Measurements from ENCODE around the gene EHBP1.

EHBP1 gene

DNA sequence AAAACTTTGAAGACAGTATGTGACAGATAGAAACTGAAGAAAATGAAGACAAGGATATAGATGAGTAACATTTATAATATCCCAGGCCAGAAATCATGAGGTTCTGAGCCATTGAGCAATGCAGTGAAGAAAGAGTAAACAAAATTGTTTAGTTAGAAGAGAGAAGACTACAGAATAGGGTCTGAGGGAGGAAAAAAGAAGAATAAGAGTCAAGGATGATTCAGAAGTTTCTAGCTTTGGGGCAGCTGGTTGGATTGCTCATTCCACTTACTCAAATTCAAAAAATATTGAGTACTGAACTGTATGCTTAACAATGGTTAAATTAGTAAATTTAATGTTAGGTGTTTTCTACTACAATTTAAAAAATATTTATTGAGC is 190.1 kb downstream of the EHBP1 start:
- no peak for DNase-seq

DNA sequence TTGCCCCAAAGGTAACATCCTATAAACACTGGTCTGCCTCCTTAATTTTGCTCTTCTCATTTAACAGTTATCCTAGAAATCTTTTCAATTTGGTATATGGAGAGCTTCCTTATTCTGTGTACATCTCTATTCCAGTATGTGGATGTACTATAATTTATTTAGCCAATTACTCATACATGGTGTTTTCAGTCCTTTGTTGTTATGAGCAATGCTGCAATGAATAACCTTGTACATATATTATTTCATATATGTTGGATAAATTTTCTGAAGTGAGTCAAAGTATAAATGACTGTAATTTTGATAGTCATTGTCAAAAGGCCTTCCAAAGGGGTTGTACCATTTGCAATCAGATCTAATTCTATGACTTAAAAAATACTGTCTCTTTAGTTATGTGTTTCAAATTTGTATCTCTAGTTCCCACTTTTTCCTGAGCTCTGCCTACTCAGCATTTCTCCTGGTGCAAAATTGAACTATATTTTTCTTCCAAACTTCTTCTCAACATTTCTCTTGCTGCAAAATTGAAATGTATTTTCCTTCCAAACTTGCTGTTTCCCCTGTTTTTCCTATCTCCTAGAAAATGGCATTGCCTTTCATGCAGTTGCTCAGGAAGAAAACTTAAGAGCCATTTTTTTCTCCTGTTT is 191.8 kb downstream of the EHBP1 start:
- DNase-seq, result no peak

DNA sequence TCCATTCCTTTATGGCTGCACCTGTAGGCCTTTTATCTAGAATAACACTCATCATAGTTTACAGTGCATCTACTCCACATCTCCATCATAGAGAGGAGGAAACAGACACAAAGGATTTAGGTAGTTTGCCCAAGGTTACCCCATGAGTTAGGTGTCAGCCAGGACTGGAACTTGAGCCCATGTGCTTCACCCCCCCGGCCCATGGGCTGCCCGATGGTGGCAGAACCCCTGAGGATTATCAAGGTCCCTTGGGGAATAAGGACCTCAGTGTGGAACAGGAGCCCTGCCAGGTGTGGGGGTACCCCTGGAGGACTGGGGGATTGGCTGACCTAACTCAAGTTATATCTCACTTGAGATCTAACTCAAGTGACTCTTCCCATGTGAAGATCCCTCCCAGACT is 198.8 kb downstream of the EHBP1 start:
- DNase-seq, result no peak

DNA sequence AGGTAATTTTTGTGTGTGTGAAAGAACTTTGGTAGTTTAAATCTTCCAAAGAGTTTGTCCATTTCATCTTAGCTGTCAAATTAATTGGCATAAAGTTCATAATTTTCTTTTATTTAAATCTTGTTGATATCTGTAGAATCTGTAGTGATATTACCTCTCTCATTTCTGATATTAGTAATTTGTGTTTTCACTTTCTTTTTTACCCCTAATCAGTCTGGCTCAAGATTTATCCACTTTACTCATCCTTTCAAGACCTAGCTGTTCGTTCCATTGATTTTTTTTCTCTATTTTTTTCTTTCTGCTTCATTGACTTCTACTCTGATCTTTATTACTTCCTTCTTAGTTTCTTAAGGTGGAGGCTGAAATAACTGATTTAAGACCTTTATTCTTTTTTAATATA is 202.6 kb downstream of the EHBP1 start:
- no peak for DNase-seq

DNA sequence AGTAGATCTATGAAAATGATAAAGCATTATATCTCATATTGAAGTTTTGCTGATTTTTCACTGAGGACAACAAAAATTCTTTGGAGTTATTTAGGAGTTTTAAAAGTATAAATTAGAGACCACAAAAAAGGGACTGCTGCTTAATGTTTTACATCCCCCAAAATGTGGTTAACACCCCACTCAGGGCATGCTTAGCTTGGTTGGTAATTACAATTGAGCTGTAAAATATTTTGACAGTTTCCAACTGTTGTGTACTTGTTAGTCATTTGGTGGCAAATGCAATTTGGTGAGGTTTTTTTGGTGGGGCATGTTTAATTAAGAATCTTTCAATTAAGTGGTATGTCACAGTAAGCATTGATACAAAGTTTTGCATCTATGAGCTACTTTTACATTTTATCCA is 207.8 kb downstream of the EHBP1 start:
- no peak for DNase-seq

DNA sequence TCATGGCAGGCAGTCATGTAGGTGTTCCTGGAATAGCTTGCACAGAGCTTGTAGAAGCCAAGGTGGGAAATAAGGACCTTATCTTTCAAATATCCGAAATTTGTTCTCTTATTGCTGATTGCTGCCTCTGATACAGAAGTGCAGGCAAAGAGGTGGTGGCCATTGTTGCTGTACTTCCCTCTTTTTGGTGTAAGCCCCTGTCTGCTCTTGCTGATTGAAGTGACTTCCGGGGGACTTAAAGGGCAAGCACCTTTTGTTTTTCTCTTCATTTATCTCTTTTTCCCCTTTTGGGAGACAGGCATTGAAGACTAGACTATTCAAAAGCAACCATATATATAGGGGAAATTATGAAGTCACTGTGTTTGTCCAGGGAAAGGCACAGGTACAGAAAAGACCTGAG is 213.5 kb downstream of the EHBP1 start:
- no peak for DNase-seq

DNA sequence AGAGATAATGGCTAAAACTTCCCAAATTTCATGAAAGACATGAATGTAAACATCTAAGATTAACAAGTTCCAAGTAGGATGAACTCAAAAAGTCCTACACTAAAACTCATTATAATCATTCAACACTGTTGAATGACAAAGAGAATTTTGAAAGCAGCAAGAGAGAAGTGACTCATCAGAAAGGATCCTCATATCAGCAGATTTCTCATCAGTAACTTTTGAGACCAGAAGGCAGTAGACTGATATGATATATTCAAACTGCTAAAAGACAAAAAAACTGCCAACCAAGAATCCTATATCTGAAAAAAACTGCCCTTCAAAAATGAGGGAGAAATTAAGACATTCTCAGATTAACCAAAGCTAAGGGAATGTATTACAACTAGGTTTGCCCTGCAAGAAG is 214.6 kb downstream of the EHBP1 start:
- DNase-seq, result no peak

DNA sequence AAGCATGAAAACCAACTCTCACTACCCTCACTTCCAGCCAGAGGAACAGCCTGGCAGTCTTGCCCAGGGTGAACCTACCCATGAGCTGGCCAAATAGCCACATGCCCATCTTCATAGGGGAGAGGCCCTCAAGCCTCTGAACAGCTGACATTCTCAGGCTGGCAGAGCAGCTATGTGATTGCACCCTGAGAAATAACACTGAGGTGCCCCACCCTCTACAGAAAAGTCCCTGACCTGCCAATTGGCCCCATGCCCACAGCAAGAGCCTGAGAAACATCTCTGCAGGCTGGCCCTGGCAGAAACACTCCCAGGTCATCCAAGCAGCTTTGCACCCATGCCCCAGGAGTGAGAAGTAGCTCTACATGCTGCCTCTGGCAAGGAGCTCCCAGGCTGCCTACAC is 217.7 kb downstream of the EHBP1 start:
- DNase-seq, result no peak

DNA sequence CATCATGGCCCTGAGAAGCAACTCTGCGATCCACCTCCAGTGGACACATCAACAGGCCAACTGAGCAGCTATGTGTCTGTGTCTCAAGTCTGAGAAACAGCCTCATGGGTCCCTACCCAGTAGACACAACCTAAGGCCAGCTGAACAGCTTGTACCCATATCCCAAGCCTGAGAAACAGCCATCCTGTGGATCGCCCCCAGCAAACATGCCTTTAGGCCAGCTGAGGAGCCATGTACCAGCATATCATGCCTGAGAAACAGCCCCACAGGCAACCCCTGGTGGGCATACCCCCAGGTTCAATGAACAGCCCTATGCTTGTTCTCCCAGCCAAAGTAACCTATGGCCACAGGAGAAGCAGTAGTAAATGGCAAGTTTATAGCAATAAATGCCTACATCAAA is 218.4 kb downstream of the EHBP1 start:
- no peak for DNase-seq

DNA sequence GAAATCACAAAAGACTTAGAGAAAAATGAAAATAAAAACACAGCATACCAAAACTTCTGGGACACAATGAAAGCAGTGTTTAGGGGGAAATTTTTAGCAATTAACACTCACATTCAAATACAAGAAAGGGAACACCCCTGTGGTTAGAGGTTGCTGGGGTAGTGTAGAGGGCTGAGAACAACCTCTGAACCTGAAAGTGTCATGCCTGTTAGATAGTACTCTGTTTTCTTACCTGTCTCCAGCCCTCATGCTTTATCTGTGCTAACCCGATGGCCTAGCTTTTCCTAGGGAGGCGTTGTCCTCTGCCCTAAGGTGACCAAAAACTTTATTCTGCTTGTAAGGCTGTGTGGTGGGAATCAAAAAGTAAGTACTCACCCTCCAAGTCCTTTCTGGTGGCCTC is 222.5 kb downstream of the EHBP1 start:
- no peak for DNase-seq

DNA sequence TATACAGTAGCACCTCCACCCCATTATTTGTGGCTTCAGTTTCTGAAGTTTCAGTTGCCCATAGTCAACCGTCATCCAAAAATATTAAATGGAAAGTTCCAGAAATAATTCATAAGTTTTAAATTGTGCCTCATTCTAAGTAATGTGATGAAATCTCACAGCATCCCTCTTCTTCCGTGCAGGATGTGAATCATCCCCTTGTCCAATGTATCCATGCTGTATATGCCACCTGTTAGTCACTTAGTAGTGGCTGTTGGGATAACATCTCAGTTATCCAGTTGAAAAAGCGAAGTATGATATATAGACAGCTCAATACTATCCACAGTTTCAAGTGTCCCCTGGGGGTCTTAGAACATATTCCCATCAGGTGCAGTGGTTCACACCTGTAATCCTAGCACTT is 226.0 kb downstream of the EHBP1 start:
- DNase-seq, result no peak

DNA sequence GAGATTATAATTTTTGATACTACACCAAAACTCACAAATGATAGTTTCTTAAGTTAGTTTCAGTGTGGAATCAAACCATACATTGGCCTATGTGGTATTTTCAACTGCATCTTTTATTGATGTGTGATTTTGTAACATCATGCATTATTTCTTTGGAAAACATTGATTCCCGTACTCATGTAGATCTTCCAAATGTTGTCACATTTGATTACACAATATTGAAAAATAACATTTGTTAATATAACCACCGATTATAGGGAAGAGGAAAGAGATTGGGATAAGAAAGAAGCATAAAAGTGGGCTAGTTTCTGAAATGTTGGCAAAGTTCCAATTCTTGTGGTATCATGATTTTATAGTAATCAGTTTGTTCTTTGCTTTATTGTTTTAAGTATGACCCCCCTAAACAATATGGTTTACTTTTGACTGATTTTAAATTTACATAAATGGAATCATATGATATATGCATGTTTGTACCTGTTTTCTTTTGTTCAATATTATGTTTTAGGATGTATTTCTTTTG is 227.9 kb downstream of the EHBP1 start:
- no peak for DNase-seq

DNA sequence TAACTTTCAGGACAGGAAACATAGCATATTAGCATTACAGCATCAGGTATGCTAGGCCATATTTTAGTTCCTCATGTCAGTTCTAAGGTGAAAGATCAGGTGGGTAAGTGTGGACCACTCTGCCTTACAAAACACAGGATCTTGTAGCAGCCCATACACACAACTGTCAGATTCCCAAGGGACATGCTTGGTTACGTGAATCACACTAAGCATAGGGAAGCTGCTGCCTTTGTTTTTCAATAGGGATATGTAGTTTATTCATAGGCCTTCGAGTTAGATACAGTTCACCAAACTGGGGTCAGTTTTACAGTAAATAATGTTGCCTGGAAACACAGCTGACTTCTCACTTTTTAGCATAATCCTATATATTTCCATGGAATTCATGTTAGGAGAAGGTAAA is 229.0 kb downstream of the EHBP1 start:
- no peak for DNase-seq

DNA sequence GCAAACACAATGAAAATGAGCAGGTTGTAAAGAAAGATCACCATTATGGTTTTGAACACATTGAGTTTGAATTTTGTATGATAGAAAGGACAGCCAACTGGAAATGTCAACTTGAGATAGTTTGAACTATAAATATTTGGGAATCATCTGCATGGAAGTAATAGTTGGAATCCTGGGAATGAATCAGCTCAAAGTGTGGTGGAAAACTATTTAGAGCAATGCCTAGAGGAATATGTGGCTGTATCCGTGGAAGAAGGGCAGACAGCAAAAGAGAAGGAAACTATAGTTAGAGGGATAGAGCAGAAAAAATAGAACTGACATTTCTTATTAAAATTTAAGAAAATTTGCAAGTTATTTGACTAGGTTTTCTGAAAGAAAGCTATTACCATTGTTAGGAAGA is 232.6 kb downstream of the EHBP1 start:
- no peak for DNase-seq

DNA sequence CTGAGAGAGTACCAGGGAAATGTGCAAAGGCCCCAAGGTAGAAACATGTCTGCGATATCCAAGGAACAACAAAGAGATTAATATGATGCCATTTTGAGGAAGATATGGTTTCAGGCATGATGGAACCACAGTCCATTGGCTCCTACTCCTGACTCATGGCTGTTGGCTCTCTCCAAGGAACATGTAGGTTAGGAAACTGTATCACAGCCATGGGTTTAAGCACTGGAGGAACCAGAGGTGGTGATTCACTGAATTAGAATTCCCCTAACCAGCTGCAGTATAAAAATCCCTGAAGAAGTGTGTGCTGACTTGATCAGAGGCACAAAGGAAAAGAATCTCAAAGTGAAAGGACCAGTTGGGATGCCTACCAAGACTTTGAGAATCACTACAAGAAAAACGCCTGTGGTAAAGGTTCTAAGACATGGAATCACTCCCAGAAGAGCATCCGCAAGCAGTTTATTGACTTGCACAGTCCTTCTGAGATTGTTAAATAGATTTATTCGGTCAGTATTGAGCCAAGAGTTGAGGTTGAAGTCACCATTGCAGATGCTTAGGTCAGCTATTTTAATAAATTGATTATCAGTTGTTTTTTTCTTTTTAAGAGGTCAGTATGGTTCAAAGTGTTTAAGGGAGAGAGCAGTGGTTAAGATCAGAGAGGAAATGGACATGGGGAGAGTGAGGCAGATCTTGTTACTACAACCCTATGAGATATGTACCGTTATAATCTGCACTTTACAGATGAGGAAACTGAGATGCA is 234.4 kb downstream of the EHBP1 start:
- no peak for DNase-seq

DNA sequence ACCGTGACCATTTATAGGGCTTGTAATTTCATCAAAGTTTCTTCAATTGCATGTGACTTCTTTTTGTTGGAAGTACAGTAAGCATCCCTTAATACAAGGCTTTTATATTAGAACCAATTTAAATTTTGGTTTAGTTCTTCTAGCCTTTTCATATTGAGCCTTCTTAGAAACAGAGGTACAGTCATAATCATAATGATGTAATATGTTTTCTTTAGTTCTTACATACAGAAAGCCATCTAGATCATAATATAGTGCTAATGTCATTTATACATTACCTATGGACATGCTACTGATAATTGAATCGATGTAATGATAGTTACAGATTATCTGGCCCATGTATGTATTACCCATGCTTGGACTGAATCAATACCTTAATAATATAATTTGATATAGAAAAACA is 235.2 kb downstream of the EHBP1 start:
- no peak for DNase-seq

DNA sequence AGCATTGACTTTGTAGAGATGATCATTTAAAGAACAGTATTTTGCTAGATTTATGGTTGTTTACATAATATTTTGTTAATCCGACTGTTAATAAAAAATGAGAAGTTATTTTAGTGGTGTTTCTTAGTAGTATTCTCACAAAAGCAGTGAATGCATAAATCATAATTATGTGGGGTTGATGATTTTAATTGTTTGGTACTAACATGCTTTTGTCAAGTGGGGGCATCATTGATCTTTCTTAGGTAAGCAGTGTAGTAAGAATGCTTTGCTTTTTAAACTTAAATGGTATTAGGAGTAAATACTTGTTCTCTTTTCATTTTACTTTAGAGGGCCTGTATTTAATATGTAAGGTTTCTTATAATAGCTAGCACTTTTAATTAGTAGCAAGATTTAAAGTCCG is 235.9 kb downstream of the EHBP1 start:
- no peak for DNase-seq

DNA sequence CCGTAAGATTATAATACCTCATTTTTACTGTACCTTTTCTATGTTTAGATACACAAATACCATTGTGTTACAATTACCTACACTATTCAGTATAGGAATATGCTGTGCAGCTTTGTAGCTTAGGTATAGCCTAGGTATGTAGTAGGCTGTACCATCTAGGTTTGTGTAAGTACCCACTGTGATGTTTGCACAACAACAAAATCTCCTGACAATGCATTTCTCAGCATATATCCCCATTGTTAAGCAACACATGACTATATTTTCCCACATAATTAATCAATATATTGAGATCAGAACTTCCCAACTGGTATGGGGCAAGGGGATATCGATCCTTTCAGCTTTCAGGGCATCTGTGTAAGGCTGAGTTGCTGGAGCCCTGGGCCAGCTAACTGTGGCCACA is 238.8 kb downstream of the EHBP1 start:
- DNase-seq, result no peak

DNA sequence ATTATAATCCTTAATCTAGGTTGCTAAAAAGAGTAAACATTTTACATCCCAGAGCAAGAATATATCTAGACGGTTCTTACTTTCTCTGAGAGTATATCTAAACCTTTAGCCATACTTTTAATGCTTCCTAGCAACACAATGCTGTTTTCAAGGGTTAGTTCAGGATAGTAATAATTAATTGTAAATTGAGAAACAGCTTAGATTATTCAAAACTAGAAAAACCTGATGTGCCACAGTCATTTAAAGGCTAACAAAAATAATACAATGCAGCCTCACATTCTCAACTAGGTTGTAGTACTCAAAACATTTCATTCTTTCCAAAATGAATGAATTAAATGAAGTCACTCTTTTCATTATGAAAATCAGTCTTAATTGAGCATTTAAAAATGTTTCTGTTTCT is 241.9 kb downstream of the EHBP1 start:
- no peak for DNase-seq

DNA sequence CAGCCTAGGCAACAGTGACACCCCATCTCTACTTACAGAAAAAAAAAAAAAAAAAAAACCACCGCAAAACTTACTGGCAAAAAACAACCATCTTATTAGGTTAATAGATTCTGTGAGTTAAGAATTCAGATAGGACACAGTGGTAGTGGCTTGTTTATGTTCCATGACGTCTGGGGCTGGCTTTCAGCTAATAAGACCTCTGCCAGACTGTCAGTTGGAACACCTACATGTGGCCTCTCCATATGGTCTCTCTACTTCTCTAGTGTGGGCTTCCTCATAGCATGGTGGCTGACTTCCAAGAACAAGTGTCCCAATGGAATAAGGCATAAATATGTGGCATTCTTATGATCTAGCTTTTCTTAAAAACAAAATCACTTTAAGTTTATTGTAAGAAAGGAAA is 251.1 kb downstream of the EHBP1 start:
- no peak for DNase-seq

DNA sequence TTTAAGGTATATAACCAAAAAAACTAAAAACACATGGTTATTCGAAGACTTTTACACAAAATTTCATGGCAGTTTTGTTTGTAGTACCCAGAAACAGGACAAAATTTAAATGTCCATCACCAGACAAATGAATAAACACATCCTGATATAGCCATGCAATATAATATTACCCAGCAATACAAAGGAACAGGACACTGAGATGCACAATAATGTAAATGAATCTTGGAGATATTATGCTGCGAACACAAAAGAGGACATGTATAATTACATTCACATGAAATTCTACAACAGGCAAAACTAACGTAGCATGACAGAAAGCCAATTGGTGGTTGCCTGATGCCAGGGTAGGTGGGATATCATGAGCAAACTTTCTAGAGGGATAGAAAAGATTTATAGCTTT is 252.7 kb downstream of the EHBP1 start:
- DNase-seq, result no peak

DNA sequence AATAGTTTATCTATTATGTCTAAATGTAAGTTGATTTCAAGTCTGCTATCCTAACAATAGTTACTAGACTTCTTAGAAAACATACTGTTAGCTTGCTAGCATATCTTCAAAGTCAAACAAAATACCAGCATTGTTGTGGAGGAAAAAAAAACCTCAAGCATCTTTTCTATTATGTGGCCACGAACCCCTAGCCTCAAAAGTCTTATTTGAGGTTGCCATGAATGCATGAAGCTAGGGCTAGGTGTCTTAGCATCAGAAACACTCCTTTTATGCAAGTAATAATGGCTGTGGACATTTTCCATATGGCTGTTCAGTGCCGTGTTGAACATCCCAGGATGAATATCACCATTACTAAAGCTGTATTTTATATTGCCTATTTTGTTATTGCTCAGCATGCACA is 258.5 kb downstream of the EHBP1 start:
- DNase-seq, result no peak

DNA sequence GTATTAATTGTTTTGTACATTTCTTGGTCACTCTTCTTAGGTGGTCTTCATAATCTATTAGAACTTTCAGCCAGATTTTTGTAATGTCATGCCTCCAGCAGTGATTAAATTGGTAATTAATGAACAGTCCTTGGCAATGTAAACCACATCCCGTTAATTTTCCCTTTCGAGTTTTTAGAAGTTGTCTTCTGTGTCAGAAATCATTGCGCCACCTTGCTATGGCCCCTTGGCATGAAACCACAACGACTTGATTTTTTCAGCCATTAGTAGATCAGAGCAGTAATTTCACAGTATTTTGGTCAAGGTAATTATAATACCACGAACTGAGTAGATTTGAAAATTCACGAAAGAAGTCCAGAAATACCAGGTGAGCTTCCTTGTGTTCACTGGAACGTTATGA is 259.2 kb downstream of the EHBP1 start:
- DNase-seq, result no peak

DNA sequence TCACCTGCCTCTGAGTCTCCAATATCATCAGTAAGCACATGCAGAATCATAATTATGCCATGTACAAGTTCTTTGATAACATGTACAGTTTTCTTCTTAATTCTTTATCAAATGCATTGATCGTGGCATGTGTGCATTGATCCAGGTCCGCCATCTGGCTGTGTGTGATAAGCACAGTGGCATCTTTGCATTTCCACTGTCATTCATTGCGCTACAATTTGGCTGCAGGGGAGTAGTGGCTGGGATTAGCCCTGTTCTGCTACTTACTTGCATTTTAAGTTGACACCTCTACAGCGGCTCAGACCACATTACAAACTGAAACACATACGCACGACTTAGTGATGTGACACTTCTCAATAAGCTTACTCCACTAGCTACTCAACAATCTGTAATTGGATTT is 261.5 kb downstream of the EHBP1 start:
- no peak for DNase-seq

DNA sequence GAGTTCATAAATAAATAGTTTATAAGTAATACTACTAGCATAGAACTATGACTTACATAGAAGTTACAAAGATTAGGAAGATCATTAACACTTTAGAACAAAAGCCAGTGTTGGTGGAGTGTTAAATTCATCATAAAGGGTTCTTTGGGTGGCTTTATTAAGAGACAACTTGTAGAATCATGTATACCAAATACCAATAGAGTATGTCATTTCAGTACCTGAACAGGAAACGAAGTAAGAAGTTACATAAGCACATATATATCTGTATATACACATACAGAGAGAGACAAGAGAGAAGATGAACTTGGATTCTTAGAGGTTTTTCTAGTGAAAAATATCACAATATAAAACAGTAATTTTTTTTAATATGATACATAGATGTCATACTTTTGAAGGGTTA is 262.7 kb downstream of the EHBP1 start:
- DNase-seq, result no peak
